HepG2 (cell line): ENCODE results near the gene C2orf78. TPM values are rescaled to one million over a fixed set of nuclear protein-coding genes. Genes with fewer than 3 reads are reported as not detected.

Experiments used
- ARNT ChIP-seq: fragments of 450-650 bp; IDR thresholded peaks from 2 replicates; pipeline ENCODE4 v1.6.1; 2017
- FIP1L1 ChIP-seq: fragments of 200-400 bp; formaldehyde crosslinking; IDR thresholded peaks from 2 replicates; pipeline ENCODE4 v1.6.1; 2018; ENCODE audit warnings: low read depth, mild to moderate bottlenecking, low read length, moderate library complexity, borderline replicate concordance; ENCODE audit not compliant: insufficient read depth
- GMEB1 ChIP-seq: sonication (generic); formaldehyde crosslinking; IDR thresholded peaks from 2 replicates; pipeline ENCODE4 v1.5.1; 2020; ENCODE audit warnings: missing genetic modification reagents, mild to moderate bottlenecking, borderline replicate concordance
- KDM6A ChIP-seq: IDR thresholded peaks from 2 replicates; pipeline ENCODE4 v1.6.1; 2016; ENCODE audit warnings: low read depth
- NR3C1 ChIP-seq: sonication (generic); formaldehyde crosslinking; IDR thresholded peaks from 2 replicates; pipeline ENCODE4 v1.4.0; 2020; ENCODE audit warnings: missing genetic modification reagents
- TBX3 ChIP-seq: fragments of 450-650 bp; IDR thresholded peaks from 2 replicates; pipeline ENCODE4 v1.6.1; 2017; ENCODE audit warnings: antibody characterized with exemption, mild to moderate bottlenecking, inconsistent platforms, borderline replicate concordance
- ZBTB7A ChIP-seq: sonication (generic); formaldehyde crosslinking; IDR thresholded peaks from 2 replicates; pipeline ENCODE4 v1.8.0; 2022; ENCODE audit warnings: mild to moderate bottlenecking, missing genetic modification reagents
- ZHX1 ChIP-seq: sonication (generic); formaldehyde crosslinking; IDR thresholded peaks from 2 replicates; pipeline ENCODE4 v1.8.1; 2022; ENCODE audit warnings: low read depth, mild to moderate bottlenecking, missing genetic modification reagents
- polyA plus RNA-seq, 8 experiments: library from polyadenylated mRNA; depleted of rRNA in 3 of 8; stranded (reverse) in 7 of 8; unstranded in 1 of 8; fragments of >200 nt; fragmentation: Illumina TruSeq in 4 of 8; extraction: Trizol in 4 of 8; gene quantifications; 2 replicates each; pipeline versions ENCODE4 v1.2.1 to v1.2.3, GENCODE V29; 2011 to 2016; ENCODE audit warnings: low read depth in 4 of 8, missing spikeins in 1 of 8, mixed read lengths in 1 of 8; ENCODE audit not compliant: insufficient read depth in 1 of 8
- total RNA-seq, 5 experiments: library from RNA; depleted of rRNA; stranded (reverse); fragments of >200 nt; fragmentation: Illumina TruSeq; extraction: Trizol; gene quantifications; 2 replicates each; pipeline ENCODE4 v1.2.3, GENCODE V29; 2016; ENCODE audit warnings: low read depth in 1 of 5
- TF ChIP-seq, protein P1 (sequence below): sonication (generic); formaldehyde crosslinking; IDR thresholded peaks from 2 replicates; pipeline ENCODE4 v1.5.1; 2020; ENCODE audit warnings: mild to moderate bottlenecking, missing genetic modification reagents, moderate library complexity
- TF ChIP-seq, protein P2 (sequence below): sonication (generic); formaldehyde crosslinking; conservative IDR thresholded peaks from 2 replicates; pipeline ENCODE4 v1.8.0; 2022; ENCODE audit warnings: missing genetic modification reagents
- TF ChIP-seq, protein P3 (sequence below): sonication (generic); formaldehyde crosslinking; IDR thresholded peaks from 2 replicates; pipeline ENCODE4 v1.4.0; 2020; ENCODE audit warnings: missing genetic modification reagents, borderline replicate concordance
- TF ChIP-seq, protein P4 (sequence below): sonication (generic); IDR thresholded peaks from 2 replicates; pipeline ENCODE4 v1.6.1; 2016; ENCODE audit warnings: low read depth, borderline replicate concordance
- TF ChIP-seq, protein P5 (sequence below): sonication (generic); formaldehyde crosslinking; conservative IDR thresholded peaks from 2 replicates; pipeline ENCODE4 v1.8.1; 2023; ENCODE audit warnings: missing genetic modification reagents

Gene C2orf78
- total and polyA plus RNA-seq, 2 of the 13 experiments (the other 11 are each of a cell fraction or from before 2014, with no cell fraction given), result not detected

- no peak for TF ChIP-seq ZHX1 (CRISPR knock-in tag)
- TF ChIP-seq, protein P1, sequence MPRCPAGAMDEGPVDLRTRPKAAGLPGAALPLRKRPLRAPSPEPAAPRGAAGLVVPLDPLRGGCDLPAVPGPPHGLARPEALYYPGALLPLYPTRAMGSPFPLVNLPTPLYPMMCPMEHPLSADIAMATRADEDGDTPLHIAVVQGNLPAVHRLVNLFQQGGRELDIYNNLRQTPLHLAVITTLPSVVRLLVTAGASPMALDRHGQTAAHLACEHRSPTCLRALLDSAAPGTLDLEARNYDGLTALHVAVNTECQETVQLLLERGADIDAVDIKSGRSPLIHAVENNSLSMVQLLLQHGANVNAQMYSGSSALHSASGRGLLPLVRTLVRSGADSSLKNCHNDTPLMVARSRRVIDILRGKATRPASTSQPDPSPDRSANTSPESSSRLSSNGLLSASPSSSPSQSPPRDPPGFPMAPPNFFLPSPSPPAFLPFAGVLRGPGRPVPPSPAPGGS (CRISPR knock-in tag), result peak; percentile 79; the same call in 1 of the 2 replicates
- TF ChIP-seq ARNT, result no peak
- TF ChIP-seq FIP1L1, result no peak
- TF ChIP-seq KDM6A (CRISPR knock-in tag), result no peak
- TF ChIP-seq ZBTB7A (CRISPR knock-in tag), result peak; percentile 97
- TF ChIP-seq, protein P2, sequence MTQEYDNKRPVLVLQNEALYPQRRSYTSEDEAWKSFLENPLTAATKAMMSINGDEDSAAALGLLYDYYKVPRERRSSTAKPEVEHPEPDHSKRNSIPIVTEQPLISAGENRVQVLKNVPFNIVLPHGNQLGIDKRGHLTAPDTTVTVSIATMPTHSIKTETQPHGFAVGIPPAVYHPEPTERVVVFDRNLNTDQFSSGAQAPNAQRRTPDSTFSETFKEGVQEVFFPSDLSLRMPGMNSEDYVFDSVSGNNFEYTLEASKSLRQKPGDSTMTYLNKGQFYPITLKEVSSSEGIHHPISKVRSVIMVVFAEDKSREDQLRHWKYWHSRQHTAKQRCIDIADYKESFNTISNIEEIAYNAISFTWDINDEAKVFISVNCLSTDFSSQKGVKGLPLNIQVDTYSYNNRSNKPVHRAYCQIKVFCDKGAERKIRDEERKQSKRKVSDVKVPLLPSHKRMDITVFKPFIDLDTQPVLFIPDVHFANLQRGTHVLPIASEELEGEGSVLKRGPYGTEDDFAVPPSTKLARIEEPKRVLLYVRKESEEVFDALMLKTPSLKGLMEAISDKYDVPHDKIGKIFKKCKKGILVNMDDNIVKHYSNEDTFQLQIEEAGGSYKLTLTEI, result no peak
- peak; percentile 50; the same call in 1 of the 2 replicates for TF ChIP-seq TBX3
- TF ChIP-seq GMEB1 (CRISPR knock-in tag), result peak; percentile 80
- TF ChIP-seq, protein P3, sequence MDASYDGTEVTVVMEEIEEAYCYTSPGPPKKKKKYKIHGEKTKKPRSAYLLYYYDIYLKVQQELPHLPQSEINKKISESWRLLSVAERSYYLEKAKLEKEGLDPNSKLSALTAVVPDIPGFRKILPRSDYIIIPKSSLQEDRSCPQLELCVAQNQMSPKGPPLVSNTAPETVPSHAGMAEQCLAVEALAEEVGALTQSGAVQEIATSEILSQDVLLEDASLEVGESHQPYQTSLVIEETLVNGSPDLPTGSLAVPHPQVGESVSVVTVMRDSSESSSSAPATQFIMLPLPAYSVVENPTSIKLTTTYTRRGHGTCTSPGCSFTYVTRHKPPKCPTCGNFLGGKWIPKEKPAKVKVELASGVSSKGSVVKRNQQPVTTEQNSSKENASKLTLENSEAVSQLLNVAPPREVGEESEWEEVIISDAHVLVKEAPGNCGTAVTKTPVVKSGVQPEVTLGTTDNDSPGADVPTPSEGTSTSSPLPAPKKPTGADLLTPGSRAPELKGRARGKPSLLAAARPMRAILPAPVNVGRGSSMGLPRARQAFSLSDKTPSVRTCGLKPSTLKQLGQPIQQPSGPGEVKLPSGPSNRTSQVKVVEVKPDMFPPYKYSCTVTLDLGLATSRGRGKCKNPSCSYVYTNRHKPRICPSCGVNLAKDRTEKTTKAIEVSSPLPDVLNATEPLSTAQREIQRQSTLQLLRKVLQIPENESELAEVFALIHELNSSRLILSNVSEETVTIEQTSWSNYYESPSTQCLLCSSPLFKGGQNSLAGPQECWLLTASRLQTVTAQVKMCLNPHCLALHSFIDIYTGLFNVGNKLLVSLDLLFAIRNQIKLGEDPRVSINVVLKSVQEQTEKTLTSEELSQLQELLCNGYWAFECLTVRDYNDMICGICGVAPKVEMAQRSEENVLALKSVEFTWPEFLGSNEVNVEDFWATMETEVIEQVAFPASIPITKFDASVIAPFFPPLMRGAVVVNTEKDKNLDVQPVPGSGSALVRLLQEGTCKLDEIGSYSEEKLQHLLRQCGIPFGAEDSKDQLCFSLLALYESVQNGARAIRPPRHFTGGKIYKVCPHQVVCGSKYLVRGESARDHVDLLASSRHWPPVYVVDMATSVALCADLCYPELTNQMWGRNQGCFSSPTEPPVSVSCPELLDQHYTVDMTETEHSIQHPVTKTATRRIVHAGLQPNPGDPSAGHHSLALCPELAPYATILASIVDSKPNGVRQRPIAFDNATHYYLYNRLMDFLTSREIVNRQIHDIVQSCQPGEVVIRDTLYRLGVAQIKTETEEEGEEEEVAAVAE (CRISPR knock-in tag), result peak; percentile 84; the same call in 1 of the 2 replicates
- TF ChIP-seq NR3C1 (CRISPR knock-in tag), result no peak
- TF ChIP-seq, protein P4, sequence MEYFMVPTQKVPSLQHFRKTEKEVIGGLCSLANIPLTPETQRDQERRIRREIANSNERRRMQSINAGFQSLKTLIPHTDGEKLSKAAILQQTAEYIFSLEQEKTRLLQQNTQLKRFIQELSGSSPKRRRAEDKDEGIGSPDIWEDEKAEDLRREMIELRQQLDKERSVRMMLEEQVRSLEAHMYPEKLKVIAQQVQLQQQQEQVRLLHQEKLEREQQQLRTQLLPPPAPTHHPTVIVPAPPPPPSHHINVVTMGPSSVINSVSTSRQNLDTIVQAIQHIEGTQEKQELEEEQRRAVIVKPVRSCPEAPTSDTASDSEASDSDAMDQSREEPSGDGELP, result peak; percentile 65; the same call in 1 of the 2 replicates
- TF ChIP-seq, protein P5, sequence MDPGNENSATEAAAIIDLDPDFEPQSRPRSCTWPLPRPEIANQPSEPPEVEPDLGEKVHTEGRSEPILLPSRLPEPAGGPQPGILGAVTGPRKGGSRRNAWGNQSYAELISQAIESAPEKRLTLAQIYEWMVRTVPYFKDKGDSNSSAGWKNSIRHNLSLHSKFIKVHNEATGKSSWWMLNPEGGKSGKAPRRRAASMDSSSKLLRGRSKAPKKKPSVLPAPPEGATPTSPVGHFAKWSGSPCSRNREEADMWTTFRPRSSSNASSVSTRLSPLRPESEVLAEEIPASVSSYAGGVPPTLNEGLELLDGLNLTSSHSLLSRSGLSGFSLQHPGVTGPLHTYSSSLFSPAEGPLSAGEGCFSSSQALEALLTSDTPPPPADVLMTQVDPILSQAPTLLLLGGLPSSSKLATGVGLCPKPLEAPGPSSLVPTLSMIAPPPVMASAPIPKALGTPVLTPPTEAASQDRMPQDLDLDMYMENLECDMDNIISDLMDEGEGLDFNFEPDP (CRISPR knock-in tag), result no peak
Measured at GRCh38 chr2:73828818-73829570, 45.0 kb downstream of the C2orf78 start, which contains the start of gene STAMBP (continued).
